Measurements from ENCODE around the gene LIME1.
A peak's percentile ranks its signal among the peaks of the same experiment; 100 is the strongest.
"Not testable (repeated sequence)": the region's sequence is repeated elsewhere in the genome, so short reads cannot be mapped to it uniquely, and the experiment has no call there.

The LIME1 gene

DNA sequence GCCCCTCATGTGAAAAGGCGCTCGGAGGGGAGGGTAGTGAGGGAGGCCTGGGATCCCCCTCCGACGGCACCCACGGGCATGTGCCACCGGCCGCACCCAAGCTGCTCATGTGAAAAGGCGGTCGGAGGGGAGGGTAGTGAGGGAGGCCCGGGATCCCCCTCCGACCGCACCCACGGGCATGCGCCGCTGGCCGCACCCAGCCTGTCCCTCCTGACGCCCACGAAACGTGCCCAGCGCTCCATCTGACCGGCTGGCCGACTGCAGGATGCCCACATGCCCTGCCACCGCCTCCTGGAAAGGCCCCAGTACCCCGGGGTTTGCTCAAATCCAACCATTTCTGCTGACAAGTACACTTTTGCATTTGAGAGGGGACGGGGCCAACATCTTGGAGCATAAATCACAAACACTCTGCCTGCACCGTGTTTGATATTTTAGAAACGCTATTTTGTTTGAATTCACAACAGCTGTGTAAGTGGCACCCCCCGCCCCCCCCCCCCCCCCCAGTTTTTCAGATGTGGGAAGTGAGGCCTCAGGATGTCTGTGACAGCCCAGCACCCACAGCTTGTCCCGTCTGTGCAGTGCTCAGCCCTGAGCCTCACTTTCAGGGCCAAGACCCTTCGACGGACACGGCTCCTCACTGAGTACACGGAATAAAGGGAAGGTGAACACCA, 37.2 kb downstream of the LIME1 start:
- no peak for DNase-seq (ENCODE audit: low read depth)

DNA sequence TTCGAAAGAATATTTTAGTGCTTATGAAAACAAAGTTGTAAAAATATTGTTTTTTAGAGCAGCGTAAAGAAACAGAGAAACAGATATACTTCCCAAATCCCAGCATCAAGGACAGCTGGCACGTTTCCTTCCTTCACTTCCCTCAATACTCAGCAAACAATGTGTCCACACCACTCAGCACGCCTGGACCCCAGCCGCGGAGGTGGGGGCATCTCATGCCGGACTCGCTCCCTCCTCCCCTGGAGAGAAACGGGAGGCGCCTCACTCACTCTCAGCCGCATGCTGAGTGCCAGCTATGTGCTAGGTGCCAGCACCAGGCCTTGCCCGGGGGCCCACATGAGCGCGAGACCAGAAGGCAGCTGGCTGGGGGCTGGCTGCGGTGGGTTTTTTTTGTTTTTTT, 37.8 kb downstream of the LIME1 start:
- no peak for DNase-seq (ENCODE audit: low read depth)

DNA sequence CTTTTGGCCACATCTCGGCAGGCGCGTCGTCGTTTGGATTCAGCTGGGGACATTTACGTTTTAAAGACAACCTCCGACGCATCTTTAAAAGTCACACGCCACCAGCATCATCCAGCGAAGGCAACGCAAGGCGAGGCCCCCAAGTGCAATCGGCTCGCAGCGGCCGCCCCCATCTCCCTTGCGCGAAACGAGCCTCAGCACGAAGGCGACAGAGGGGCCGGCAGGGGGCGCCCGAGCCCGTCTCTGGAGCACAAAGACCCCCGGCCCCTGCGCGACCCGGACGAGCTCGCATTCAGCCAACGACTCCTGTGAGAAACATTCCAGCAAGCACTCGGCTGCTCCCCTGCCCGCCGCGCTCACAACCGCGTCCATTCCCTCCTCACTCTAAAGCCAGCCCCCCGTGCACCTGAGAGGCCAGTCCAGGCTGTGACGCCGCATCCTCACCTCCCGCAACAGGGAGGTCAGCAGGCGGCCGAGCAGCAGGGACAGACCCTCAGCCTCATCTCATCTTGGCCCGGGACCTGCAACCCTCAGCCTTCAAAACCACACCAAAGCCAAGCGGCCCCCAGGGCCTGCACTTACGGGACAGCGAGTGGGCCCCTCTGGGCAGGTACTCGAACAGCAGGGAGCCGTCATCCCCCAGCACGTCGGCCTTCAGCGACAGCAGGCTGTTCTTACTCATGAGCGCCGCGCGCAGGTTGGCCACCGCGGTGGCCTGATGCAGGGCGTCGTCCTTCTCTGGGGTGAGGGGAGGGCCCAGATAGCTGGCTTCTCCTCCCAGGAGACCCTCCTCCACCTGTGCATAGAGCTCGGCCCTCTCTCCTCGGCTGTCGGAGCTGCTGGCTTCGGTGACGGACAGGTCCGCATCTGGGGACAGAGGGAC, 38.9 kb downstream of the LIME1 start:
- DNase-seq (ENCODE audit: low read depth) = no peak

DNA sequence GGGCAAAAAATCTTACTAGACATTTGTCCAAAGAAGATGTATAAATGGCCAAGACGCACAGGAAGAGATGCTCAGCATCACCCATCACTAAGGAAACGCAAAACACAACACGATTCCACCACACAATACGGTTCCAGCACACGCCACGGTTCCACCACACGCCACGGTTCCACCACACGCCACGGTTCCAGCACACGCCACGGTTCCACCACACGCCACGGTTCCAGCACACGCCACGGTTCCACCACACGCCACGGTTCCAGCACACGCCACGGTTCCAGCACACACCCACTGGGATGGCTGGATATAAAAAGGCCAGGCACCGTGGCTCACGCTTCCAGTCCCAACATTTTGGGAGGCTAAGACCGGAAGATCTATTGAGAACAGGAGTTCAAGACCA, 40.4 kb downstream of the LIME1 start:
- DNase-seq (ENCODE audit: low read depth) = not testable (repeated sequence)

DNA sequence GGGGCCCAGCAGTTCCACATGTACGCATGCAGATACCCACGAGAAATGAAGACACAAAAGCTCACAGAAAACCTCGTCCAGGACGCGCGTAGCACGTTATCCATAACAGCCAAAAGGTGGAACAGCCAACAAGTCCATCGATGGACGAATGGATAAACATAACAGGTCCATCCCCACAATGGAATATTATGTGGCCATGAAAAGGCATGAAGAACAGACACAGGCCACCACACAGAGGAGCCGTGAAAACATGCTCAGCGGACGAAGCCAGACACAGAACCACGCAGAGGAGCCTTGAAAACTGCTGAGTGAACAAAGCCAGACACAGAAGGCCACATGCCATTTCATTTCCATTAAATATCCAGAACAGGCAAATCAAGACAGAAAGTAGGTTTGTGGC, 41.1 kb downstream of the LIME1 start:
- no peak for DNase-seq (ENCODE audit: low read depth)

- no peak for DNase-seq (ENCODE audit: low read depth)
Measured at GRCh38 chr20:63778034-63778752, 41.7 kb downstream of the LIME1 start.

- DNase-seq (ENCODE audit: low read depth) = no peak
Measured at GRCh38 chr20:63778857-63779256, 42.4 kb downstream of the LIME1 start.

GRCh38 chr20:63781181-63781580, 44.7 kb downstream of the LIME1 start:
- DNase-seq (ENCODE audit: low read depth) = no peak

- DNase-seq (ENCODE audit: low read depth) = peak; percentile 40
Measured at GRCh38 chr20:63782051-63782471, 45.6 kb downstream of the LIME1 start.

DNA sequence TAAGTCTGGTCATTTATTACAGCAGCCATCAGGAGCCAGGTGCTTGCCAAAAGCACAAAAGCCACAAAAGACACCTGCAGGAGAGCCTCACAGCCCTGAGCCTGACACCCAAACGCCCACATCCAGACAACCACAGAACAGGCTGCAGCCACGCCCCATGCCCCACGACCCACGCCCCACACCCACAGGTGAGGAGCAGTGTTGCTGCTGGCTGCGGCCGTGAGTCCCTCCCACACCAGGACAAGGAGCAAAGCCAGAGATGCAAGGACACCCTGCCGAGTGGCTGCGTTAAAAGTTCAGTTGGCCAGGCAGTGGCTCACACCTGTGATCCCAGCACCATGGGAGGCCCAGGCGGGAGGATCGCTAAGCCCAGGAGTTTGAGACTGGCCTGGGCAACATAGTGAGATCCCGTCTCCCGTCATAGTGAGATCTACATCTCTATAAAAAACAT, 46.1 kb downstream of the LIME1 start:
- DNase-seq (ENCODE audit: low read depth) = no peak

DNA sequence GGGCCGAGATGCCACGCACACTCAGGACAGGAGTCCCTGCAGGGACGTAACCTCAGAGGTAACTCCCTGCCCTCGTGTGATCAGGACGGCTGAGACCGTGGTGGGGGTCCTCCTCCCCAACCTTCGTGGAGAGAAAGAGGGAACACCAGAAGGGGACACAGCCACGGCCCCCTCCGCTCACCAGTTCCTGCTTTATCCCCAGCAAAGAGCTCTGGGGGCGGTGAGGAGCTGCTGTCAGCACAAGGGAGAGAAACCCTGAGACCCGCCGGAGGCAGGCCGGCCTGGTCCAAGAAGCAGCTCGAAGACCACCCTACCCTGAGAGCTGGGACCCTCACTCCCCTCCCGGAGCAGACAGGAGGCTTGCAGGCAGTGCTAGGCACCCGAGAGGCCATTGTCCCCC, 47.5 kb downstream of the LIME1 start:
- DNase-seq (ENCODE audit: low read depth) = no peak

- DNase-seq (ENCODE audit: low read depth) = no peak
Measured at GRCh38 chr20:63785691-63786131, 49.2 kb downstream of the LIME1 start.

- DNase-seq (ENCODE audit: low read depth) = no peak
Measured at GRCh38 chr20:63787302-63787701, 50.8 kb downstream of the LIME1 start.

- DNase-seq (ENCODE audit: low read depth) = no peak
Measured at GRCh38 chr20:63787749-63788148, 51.3 kb downstream of the LIME1 start.
